HEK293 (cell line): ENCODE data around the gene COL1A2.

Source experiments
- CTCF ChIA-PET: fragments of 350-600 bp; formaldehyde crosslinking; extraction: SDS; loops from one replicate; lab custom pipeline; 2021; ENCODE audit warnings: antibody characterized with exemption; lab: Yijun Ruan, JAX
- POLR2A ChIA-PET: fragments of 300-600 bp; formaldehyde crosslinking; extraction: SDS; loops from one replicate; lab custom pipeline; 2020; ENCODE audit warnings: antibody characterized with exemption, inconsistent platforms; lab: Yijun Ruan, JAX
- H3K27ac ChIP-seq: fragments of 200-500 bp; sonication (Bioruptor generic); 2 replicates; pipeline ENCODE4 v1.5.1; 2014; ENCODE audit warnings: low read depth, low read length, control low read depth, inconsistent platforms; ENCODE audit errors: extremely low read depth
- H3K36me3 ChIP-seq, 2 experiments: fragments of 200-500 bp in 1 of 2; sonication (Bioruptor generic) in 1 of 2; 1 replicate in 1 of 2; 2 replicates in 1 of 2; pipeline ENCODE4 v1.5.1; 2014 to 2017; ENCODE audit warnings: inconsistent platforms in 2 of 2, low read length in 2 of 2; ENCODE audit not compliant: control insufficient read depth in 2 of 2, insufficient read depth in 1 of 2
- H3K4me1 ChIP-seq: fragments of 200-500 bp; sonication (Bioruptor generic); 2 replicates; pipeline ENCODE4 v1.5.1; 2014; ENCODE audit warnings: mild to moderate bottlenecking, low read length, inconsistent platforms; ENCODE audit not compliant: control insufficient read depth, insufficient read depth
- H3K4me3 ChIP-seq: 2 replicates; pipeline ENCODE4 v1.5.1; 2011; ENCODE audit warnings: low read depth, mild to moderate bottlenecking, control low read depth, low read length, moderate library complexity
- H3K9me3 ChIP-seq: fragments of 200-500 bp; sonication (Bioruptor generic); 2 replicates; pipeline ENCODE4 v1.5.1; 2014; ENCODE audit warnings: low read depth, low read length, inconsistent platforms; ENCODE audit not compliant: control insufficient read depth, insufficient read depth
- SCRT2 ChIP-seq: fragments of 450-650 bp; formaldehyde crosslinking; IDR thresholded peaks from 2 replicates; pipeline ENCODE4 v1.5.1; 2016; ENCODE audit warnings: missing biosample characterization, missing genetic modification characterization
- SP7 ChIP-seq: fragments of 450-650 bp; formaldehyde crosslinking; IDR thresholded peaks from 2 replicates; pipeline ENCODE4 v1.5.1; 2016; ENCODE audit warnings: missing biosample characterization, missing genetic modification characterization
- ZBTB17 ChIP-seq: fragments of 450-650 bp; formaldehyde crosslinking; IDR thresholded peaks from 2 replicates; pipeline ENCODE4 v1.5.1; 2016; ENCODE audit warnings: missing biosample characterization, missing genetic modification characterization
- ZBTB20 ChIP-seq: fragments of 450-650 bp; formaldehyde crosslinking; IDR thresholded peaks from 2 replicates; pipeline ENCODE4 v1.5.1; 2016; ENCODE audit warnings: missing biosample characterization, missing genetic modification characterization
- ZNF114 ChIP-seq: fragments of 450-650 bp; formaldehyde crosslinking; IDR thresholded peaks from 2 replicates; pipeline ENCODE4 v1.5.0; 2017; ENCODE audit warnings: missing biosample characterization, missing genetic modification characterization
- ZNF335 ChIP-seq: fragments of 450-650 bp; formaldehyde crosslinking; conservative IDR thresholded peaks from 2 replicates; pipeline ENCODE4 v1.5.1; 2016; ENCODE audit warnings: missing biosample characterization, missing genetic modification characterization
- ZNF394 ChIP-seq: fragments of 450-650 bp; formaldehyde crosslinking; IDR thresholded peaks from 2 replicates; pipeline ENCODE4 v1.5.1; 2016; ENCODE audit warnings: missing biosample characterization, missing genetic modification characterization, mild to moderate bottlenecking, moderate library complexity, borderline replicate concordance
- ZNF404 ChIP-seq: fragments of 450-650 bp; formaldehyde crosslinking; IDR thresholded peaks from 2 replicates; pipeline ENCODE4 v1.5.1; 2017; ENCODE audit warnings: missing biosample characterization, missing genetic modification characterization
- ZNF423 ChIP-seq: fragments of 450-650 bp; formaldehyde crosslinking; IDR thresholded peaks from 2 replicates; pipeline ENCODE4 v1.5.1; 2016; ENCODE audit warnings: missing biosample characterization, missing genetic modification characterization
- ZNF48 ChIP-seq: fragments of 450-650 bp; formaldehyde crosslinking; IDR thresholded peaks from 2 replicates; pipeline ENCODE4 v1.5.1; 2016; ENCODE audit warnings: missing biosample characterization, missing genetic modification characterization
- ZNF530 ChIP-seq: fragments of 450-650 bp; formaldehyde crosslinking; IDR thresholded peaks from 2 replicates; pipeline ENCODE4 v1.5.1; 2016; ENCODE audit warnings: low read depth, missing biosample characterization, missing genetic modification characterization
- ZNF549 ChIP-seq: fragments of 450-650 bp; IDR thresholded peaks from 2 replicates; pipeline ENCODE4 v1.5.1; 2018; ENCODE audit warnings: missing biosample characterization, missing genetic modification characterization, mild to moderate bottlenecking, inconsistent platforms, moderate library complexity
- ZNF701 ChIP-seq: fragments of 450-650 bp; formaldehyde crosslinking; IDR thresholded peaks from 2 replicates; pipeline ENCODE4 v1.5.1; 2016; ENCODE audit warnings: missing biosample characterization, missing genetic modification characterization
- ZNF776 ChIP-seq: fragments of 450-650 bp; formaldehyde crosslinking; IDR thresholded peaks from 2 replicates; pipeline ENCODE4 v1.5.0; 2017; ENCODE audit warnings: missing biosample characterization, missing genetic modification characterization, borderline replicate concordance
- ZNF791 ChIP-seq: fragments of 450-650 bp; formaldehyde crosslinking; IDR thresholded peaks from 2 replicates; pipeline ENCODE4 v1.5.1; 2016; ENCODE audit warnings: missing biosample characterization, missing genetic modification characterization
- TF ChIP-seq, protein P1 (sequence below): fragments of 450-650 bp; formaldehyde crosslinking; IDR thresholded peaks from 2 replicates; pipeline ENCODE4 v1.5.1; 2017; ENCODE audit warnings: missing biosample characterization, missing genetic modification characterization
- TF ChIP-seq, protein P2 (sequence below): fragments of 450-650 bp; formaldehyde crosslinking; IDR thresholded peaks from 2 replicates; pipeline ENCODE4 v1.5.1; 2016; ENCODE audit warnings: missing biosample characterization, missing genetic modification characterization

The COL1A2 gene

DNA sequence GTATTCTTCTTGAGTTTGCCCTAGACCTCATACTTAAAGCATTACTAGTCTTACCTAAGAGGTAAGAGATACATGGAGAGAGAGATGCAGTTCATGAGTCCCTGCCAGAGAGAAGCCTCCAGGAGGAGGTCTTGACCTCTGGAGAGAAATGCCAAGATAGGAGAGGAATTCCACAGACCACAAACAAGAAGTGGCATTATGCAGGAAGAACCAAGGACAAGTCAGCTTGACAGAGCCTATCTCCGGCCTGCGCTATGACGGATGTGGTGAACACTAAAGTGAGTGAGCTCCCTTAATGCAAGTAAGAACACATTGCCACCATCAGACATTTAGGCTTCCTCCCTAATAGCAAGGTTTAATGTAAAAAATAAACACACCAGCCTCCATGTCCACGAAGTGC is 27.9 kb upstream of the COL1A2 start:
- CTCF ChIA-PET = no interaction called here

DNA sequence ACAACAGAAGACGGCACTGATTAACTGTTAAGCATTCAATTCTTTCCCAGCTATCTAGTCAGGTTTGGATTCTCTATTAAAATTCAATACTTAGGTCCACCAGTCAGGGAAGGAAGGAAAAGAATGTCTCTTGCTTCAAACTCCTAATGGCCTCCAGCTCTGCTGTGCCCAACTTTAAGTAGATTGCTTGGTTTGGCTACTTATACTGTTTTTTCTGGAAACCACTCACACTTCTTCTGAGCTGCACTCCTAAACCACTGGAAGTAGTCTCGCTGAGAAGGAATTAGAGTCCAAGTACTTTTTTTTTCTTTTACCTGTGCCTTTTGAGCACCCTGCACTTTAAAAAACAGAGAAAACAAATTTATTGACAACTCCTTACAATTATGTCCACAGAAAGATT is 26.7 kb upstream of the COL1A2 start:
- H3K9me3 ChIP-seq = no peaks in the 10 kb centered on the region
- TF ChIP-seq, protein P1, sequence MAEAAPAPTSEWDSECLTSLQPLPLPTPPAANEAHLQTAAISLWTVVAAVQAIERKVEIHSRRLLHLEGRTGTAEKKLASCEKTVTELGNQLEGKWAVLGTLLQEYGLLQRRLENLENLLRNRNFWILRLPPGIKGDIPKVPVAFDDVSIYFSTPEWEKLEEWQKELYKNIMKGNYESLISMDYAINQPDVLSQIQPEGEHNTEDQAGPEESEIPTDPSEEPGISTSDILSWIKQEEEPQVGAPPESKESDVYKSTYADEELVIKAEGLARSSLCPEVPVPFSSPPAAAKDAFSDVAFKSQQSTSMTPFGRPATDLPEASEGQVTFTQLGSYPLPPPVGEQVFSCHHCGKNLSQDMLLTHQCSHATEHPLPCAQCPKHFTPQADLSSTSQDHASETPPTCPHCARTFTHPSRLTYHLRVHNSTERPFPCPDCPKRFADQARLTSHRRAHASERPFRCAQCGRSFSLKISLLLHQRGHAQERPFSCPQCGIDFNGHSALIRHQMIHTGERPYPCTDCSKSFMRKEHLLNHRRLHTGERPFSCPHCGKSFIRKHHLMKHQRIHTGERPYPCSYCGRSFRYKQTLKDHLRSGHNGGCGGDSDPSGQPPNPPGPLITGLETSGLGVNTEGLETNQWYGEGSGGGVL (tag by site-specific recombination) = no peak
- TF ChIP-seq ZNF776 (tag by site-specific recombination) (no peak), ZNF791 (no peak), ZNF701 (tag by site-specific recombination) (no peak), ZNF530 (tag by site-specific recombination) (no peak), ZNF423 (tag by site-specific recombination) (no peak), ZBTB17 (no peak)
- TF ChIP-seq, all 188 proteins: peak for 0
- Histone ChIP-seq H3K4me1 (0 out of 2 replicates have a peak, but pooled peaks cover 3% of the 10 kb centered on the region), H3K36me3 (no peaks in the 10 kb centered on the region), H3K4me3 (no peak overlapping the region), H3K27ac (no peak overlapping the region)
- ChIA-PET POLR2A (no interaction called here), CTCF (interaction anchor here (0.7 to 0.9 kb wide), 2 partner anchors 69 to 79 kb away, joined by 3 to 4 read pairs; no protein-coding TSS in a partner anchor)

More for the DNA sequence above, 27.9 kb upstream of the COL1A2 start:
- Histone ChIP-seq H3K4me1 (0 out of 2 replicates have a peak, but pooled peaks cover 3% of the 10 kb centered on the region), H3K4me3 (no peak overlapping the region), H3K27ac (no peak overlapping the region), H3K36me3 (no peaks in the 10 kb centered on the region), H3K9me3 (no peaks in the 10 kb centered on the region)
- POLR2A ChIA-PET = no interaction called here
- TF ChIP-seq ZNF114 (tag by site-specific recombination) (no peak), ZNF394 (tag by site-specific recombination) (no peak), ZNF404 (tag by site-specific recombination) (no peak), ZNF48 (tag by site-specific recombination) (no peak), SP7 (tag by site-specific recombination) (no peak), ZNF335 (tag by site-specific recombination) (no peak), SCRT2 (tag by site-specific recombination) (no peak)
- TF ChIP-seq, protein P2, sequence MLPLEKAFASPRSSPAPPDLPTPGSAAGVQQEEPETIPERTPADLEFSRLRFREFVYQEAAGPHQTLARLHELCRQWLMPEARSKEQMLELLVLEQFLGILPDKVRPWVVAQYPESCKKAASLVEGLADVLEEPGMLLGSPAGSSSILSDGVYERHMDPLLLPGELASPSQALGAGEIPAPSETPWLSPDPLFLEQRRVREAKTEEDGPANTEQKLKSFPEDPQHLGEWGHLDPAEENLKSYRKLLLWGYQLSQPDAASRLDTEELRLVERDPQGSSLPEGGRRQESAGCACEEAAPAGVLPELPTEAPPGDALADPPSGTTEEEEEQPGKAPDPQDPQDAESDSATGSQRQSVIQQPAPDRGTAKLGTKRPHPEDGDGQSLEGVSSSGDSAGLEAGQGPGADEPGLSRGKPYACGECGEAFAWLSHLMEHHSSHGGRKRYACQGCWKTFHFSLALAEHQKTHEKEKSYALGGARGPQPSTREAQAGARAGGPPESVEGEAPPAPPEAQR (tag by site-specific recombination) = no peak

DNA sequence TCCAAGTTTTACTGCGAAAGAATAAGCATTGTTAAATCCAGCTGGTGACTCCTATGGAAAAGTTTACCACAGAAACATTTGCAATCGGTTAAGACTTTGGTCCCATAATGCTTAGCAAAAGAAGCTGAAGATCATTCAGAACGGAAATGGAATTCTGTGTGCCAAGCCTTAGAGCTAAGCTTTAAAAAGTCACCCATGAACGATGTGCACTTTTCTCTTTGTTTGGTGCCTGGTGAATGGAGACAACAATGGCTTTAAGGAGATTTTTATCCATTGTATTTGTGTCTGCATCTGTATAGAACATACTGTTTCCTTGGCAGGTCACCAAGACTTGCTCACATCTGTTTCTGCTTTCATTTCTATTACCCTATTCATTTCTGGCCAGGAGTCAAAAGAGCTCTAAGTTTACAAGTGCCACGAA is 26.3 kb upstream of the COL1A2 start:
- Histone ChIP-seq H3K36me3 (no peaks in the 10 kb centered on the region), H3K4me1 (0 out of 2 replicates have a peak, but pooled peaks cover 3% of the 10 kb centered on the region), H3K27ac (no peak overlapping the region), H3K4me3 (no peak overlapping the region), H3K9me3 (no peaks in the 10 kb centered on the region)
- ChIA-PET CTCF (interaction anchor here (0.7 to 0.9 kb wide), 2 partner anchors 68 to 79 kb away, joined by 3 to 4 read pairs; no protein-coding TSS in a partner anchor), POLR2A (no interaction called here)
- TF ChIP-seq ZNF549 (tag by site-specific recombination) (no peak), ZBTB20 (tag by site-specific recombination) (peak; percentile 41; the same call in 1 of the 2 replicates)
